CD4-positive, alpha-beta T cell treated with Interleukin-15 for 4 hours (primary cell): ENCODE measurements around the gene SLC9A7.

ENCODE experiments used
- DNase-seq: peaks from one replicate; pipeline ENCODE4 v3.0.0-alpha.2; 2020; ENCODE audit warnings: low spot score

Gene SLC9A7

GRCh38 chrX:46602468-46603102 is 156.3 kb downstream of the SLC9A7 start:
- DNase-seq: no peak

- no peak for DNase-seq
Measured at GRCh38 chrX:46601283-46601682, 157.6 kb downstream of the SLC9A7 start.

- DNase-seq: no peak
Measured at GRCh38 chrX:46599051-46599560, 159.8 kb downstream of the SLC9A7 start.

GRCh38 chrX:46597771-46598170 is 161.1 kb downstream of the SLC9A7 start:
- no peak for DNase-seq

- DNase-seq: no peak
Measured at GRCh38 chrX:46597208-46597607, 161.7 kb downstream of the SLC9A7 start.

- DNase-seq: no peak
Measured at GRCh38 chrX:46595084-46595483, 163.8 kb downstream of the SLC9A7 start.

- DNase-seq: no peak
Measured at GRCh38 chrX:46589977-46590723, 168.8 kb downstream of the SLC9A7 start.

GRCh38 chrX:46588263-46588662 is 170.7 kb downstream of the SLC9A7 start:
- DNase-seq: peak; percentile 48

GRCh38 chrX:46587753-46588171 is 171.2 kb downstream of the SLC9A7 start:
- DNase-seq: no peak

- no peak for DNase-seq
Measured at GRCh38 chrX:46587158-46587557, 171.8 kb downstream of the SLC9A7 start.

- no peak for DNase-seq
Measured at GRCh38 chrX:46584736-46585135, 174.2 kb downstream of the SLC9A7 start.

GRCh38 chrX:46582966-46583365 is 176.0 kb downstream of the SLC9A7 start:
- DNase-seq: no peak

GRCh38 chrX:46582325-46582724 is 176.6 kb downstream of the SLC9A7 start:
- DNase-seq: no peak

- no peak for DNase-seq
Measured at GRCh38 chrX:46580613-46581012, 178.3 kb downstream of the SLC9A7 start.

GRCh38 chrX:46579250-46579649 is 179.7 kb downstream of the SLC9A7 start:
- no peak for DNase-seq

- DNase-seq: no peak
Measured at GRCh38 chrX:46577221-46578005, 181.5 kb downstream of the SLC9A7 start.

- DNase-seq: no peak
Measured at GRCh38 chrX:46576458-46576857, 182.5 kb downstream of the SLC9A7 start.

- DNase-seq: no peak
Measured at GRCh38 chrX:46575991-46576392, 182.9 kb downstream of the SLC9A7 start.

GRCh38 chrX:46575586-46575985 is 183.3 kb downstream of the SLC9A7 start:
- no peak for DNase-seq

GRCh38 chrX:46574774-46575381 is 184.0 kb downstream of the SLC9A7 start:
- DNase-seq: peak; percentile 38

GRCh38 chrX:46573892-46574773 is 184.8 kb downstream of the SLC9A7 start:
- peak; percentile 57 for DNase-seq
